ENCODE data around the gene KCNAB1.

KCNAB1 gene

DNA sequence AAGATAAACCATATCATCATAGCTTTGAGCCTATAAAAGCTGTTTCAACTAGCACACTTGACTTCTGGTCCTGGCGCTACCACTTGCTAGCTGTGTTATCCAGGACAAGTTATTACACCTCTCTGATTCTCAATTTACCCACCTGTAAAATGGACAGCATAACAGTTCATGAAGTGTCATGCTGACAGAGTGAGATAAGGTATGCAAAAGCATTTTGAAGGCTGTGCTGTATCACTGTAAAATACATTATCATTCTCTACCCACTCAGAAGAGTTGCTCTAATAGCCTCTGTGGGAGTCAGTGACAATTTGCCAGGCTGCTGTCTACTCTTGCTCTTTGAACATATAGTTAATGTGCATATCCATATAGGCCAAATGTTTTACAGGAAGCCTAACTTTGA is 341.5 kb downstream of the KCNAB1 start:
- no peak for DNase-seq

DNA sequence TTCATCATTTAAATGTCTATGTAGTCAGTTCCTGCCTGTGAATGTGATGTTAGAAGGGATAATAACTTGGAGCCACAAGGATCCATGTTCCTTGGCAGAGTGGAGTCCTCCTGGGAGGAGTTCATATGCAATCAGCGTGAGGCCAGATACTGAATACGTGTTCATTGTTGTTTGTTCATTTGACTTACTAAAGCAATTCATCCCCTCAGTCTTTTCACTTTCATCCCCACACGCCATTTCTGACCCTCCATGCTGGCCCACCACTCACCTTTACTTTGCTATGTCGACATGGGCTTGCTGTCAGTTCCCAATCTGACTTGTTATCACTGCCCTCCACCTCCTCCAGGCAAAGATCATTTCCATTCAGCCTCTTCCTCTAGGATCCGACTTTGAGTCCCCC is 342.7 kb downstream of the KCNAB1 start:
- no peak for DNase-seq

DNA sequence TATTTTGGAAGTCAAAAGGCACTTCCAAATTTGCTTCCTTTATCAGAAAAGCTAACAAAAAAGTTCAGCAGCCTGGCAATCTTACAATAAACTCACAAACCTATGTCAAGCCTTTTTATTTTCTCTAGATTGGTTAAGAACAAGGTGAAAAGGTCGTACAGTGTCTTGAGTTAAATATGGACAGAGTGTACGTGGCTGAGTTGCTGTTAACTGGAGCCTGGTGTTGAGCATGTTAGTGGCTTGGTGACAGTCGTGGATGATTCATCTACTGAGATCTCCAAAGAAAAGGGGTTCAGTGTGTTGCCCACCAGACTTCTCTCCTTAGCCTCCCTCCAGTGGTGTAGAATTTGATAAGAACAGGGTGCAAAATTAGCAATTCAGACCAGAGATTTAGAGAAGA is 344.8 kb downstream of the KCNAB1 start:
- no peak for DNase-seq

DNA sequence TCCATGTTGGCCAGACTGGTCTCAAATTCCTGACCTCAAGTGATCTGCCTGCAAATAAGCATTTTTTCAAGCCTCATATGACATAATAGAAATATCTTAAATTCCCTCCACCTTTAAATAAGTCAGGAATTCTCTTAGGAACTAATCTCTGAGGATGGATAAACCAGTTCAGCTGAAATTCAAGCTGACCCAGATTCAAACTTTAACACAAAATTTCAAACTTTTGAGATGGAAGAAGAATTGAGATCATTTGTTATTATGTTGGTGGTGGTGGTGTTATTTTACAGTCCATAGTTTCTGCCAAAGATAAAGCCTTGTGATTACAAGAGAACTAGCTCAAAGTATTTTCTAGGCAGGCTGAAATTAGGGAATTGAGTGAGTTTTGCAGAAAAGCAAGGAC is 349.1 kb downstream of the KCNAB1 start:
- DNase-seq: no peak

DNA sequence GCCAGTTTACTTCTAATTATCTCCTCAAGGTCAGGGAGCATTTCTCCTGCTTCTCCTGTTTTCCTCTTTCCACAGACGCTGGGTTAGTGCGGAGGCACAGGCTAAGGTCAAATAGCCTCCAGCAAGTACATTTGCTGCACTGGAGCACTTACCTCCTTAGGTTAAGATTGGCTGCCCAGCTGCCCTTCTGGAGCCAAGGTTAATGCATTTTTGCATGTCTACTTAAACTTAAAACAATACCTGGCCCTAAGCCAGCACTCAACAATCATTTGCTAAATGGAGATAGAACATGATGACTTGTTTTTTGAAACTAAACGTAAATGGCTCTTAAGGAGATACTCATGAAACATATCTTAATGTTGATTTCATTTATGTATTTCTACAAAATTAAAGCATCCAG is 351.1 kb downstream of the KCNAB1 start:
- DNase-seq: no peak

DNA sequence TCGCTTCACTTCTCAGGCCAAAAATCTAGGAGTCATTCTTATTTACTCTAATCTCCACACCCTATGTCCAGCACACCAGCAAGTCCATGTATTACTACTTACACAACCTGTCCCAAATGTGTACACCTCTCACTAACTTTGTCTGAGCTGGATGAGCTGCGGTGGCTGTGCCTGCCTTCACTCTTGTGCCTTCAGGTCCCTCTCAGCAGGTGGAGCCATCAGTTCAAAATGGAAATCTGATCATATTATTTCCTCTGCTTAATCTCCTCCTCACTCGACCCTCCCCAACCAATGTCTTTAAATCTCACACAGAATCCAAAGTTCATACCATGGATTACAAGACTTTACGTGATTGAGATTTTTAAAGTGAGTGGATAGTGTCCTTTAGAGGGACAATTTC is 351.8 kb downstream of the KCNAB1 start:
- DNase-seq: no peak

DNA sequence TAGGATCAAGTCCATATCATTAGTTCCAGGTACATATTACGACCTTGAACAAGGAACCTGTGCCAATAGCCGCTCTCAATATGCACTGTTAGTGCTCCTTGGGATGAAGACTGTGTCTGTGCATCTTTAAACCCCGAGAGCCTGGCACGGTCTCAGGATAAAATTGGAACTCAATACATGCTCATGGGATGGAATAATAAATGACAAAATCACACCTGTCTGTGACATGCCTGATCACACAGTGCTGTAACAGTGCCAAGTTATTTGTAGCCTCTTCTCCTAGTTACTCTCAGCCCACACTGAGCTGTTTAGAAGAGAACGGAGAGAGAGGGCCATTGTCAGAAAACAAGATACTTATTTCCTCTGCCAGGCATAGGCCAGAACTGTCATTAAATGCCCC is 352.3 kb downstream of the KCNAB1 start:
- DNase-seq: peak in 1 of 14 donors; percentile 13

DNA sequence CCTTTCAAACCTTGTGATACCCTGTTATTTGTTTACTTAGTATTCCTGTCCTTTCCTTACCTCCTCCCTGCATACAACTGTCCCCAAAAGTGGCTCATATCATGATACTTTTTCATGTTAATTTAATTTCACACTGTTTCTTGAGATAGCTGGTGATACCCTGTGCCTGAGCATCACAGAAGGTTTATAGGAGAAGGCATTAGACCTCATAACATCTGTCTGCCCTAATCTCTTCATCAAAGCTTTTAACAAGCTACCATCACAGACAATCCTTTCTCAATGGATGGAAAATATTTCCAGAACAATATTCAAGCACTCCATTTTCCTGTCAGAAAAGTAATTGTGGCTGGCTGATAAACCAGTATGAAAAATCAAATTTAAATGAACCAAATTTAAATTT is 353.0 kb downstream of the KCNAB1 start:
- no peak for DNase-seq

DNA sequence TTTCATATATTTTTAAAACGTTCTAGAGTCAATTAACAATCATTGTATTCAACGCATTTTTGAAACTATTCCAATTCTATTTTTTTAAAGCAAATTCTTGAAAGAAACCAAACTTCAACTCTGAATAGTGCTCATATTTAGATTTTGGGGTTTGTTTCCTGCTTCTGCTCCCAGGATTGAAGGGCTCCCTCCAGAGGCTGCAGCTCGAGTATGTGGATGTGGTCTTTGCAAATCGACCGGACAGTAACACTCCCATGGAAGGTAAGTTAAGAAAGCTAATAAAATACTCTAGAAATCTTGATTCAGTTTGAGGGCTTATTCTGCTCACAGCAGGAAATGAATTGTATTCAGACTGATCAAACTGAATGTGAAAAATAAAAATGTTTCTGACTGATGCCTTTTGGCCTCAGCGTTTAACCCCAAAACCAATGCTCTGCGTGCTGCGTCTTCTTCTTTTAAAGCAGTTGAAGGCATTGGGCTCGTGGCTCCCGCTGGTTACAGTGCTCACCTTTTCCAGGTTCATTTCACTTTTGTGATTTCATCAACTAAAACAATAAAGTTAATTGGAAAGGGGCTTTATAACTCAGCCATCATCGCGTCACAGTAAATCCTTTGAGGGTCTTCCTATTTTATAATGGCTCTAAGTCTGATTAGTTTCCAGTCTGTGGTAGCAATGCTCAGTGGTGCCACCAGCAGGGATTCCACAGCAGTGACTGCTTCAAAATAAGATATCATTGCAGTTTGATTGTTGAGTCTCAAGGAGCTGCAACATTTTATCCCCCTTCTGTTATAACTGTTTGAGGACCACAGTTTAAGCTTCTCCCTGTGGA is 354.4 kb downstream of the KCNAB1 start:
- no peak for DNase-seq

DNA sequence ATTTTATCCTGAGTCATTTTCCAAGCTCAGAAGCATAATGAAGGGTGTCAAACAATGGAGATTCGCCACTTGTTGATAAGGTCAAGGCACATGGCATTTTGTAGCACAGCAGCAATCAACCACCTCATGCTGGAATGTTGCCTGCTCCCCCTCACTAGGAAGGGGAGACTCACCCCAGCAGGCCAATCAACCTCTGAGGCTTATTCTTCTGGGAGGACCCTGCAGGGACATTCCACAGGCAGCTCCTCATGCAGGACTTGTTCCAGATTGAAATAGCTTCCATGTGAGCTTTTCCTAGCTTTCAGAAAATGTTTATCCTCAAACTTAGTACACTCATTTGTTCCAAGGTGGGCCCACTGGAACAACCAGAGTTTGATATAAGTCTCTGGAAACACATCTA is 356.9 kb downstream of the KCNAB1 start:
- no peak for DNase-seq

DNA sequence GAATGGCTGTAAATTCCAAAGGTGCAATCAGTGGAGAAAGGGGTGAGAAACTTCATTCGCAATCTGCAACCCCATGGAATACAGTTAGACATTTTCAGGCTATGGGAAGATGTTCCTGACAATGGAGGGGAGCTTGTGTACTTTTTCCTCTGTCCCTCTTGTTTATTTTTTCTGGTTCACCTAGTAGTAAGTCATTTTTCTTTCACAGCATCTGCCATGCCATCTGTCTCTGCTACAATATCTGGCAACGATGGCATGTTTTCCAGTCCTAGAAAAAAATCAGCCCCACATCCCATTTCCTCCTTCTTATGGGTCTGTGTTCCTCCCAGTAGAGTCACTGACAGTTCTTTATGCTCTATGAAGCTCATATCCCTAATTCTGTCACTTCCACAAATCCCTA is 358.5 kb downstream of the KCNAB1 start:
- DNase-seq: peak in 1 of 14 donors; percentile 88

DNA sequence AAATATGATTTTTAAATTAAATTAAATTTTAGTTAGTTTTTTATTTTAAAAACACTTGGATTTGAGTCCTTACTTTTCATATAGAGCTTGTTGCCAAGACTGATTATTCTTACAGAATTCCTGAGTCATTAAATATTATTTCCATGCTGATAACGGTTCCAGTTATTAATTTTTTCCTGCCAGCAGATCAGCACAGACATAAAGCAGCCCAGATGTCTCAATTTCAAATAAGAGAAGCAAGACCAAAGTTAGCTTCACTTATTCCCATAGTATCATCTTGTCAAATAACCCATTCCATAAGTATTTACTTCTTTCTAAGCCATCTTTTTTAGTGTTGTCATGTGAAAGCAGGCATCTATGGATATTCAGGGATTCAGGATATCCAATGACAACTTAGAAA is 359.2 kb downstream of the KCNAB1 start:
- no peak for DNase-seq

DNA sequence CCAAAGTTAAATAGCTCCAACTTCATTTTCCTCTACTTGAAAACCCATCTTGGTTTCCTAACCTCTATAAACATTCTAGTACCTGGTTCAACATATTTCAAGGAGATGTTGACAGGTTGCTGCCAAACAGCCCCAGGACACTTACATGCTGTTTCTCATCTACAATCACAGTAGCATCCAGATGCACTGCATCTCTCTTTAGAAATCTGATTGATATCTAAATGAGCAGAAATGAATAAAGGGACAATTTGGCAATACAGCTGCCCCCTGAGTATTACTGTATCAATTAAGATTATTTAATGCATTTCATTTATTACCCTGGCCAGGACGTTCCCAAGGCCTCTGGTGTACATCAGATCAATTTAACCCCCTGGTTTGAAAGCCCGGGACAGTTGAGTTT is 360.6 kb downstream of the KCNAB1 start:
- no peak for DNase-seq

DNA sequence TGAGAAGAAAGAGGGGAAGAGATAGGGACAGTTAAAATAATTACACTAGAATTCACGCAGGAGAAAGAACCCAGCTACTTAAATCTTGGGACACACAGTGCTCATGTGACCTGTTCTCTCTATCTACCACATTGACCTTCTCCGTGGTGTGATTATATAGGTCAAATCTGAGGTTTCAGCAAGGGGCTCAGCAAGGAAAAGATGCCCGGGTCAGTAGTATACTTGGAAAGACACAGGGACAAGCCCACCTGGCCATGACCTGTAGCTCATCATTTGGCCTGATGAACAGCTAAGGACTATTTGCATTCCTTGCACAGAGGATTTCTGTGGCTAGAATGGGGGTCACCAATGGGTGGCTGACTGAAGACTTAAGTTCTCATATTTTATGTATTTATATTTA is 362.6 kb downstream of the KCNAB1 start:
- no peak for DNase-seq

DNA sequence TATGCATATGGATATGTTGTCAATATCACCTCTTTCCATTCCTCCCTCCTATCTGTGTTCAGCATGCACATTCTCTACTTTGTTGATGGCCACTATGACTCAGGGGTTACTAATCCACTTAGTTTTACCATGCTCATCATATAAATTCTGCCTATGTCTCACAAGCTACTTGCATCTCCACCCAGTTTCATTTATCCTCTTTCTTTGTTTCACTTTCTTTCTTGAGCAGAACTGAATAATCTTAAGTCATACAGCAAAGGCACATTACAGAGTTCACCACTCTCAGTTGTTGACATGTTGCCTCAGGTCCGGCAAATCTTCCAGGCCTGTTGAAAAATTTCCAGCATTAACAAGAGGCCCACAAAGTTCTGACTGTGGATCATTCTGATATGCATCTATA is 363.0 kb downstream of the KCNAB1 start:
- DNase-seq: no peak

DNA sequence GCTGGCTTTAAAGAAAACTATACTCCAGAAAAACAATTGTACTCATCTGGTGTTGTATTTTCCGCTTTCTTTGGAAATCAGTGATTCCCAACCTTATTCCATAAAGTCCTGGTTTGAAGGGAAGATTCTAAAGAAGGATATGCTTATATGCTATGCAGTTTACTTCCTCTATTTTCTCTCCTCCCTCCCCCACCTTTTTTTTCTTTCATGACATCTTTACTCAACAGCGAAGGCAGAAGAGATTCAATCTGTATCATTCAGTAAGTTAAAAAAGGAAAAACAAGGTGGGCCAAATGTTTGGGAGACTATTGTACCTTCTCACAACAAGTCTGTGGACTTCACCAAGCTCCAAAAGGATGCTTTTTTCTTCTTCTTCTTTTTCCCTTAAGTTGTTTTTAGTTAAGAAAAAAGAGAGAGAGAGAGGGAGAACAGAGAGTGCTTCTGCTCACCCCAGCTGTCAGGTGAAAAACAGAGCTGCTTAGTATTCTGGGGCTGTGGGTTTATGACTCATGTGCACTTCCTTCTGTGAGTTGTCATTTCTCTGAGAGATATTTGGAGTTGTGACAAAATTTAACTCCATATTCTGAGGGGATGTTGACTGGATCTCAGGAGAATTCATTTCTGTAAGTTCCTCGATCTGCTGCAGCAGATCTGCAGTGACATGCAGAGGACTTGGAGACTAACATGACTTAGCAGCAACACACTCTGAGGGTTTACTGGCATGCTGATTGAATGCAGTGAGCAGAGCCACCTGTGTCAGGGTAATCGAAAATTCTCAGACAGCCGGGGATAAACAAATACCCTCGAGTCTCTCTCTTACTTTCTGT is 363.8 kb downstream of the KCNAB1 start:
- DNase-seq: no peak

DNA sequence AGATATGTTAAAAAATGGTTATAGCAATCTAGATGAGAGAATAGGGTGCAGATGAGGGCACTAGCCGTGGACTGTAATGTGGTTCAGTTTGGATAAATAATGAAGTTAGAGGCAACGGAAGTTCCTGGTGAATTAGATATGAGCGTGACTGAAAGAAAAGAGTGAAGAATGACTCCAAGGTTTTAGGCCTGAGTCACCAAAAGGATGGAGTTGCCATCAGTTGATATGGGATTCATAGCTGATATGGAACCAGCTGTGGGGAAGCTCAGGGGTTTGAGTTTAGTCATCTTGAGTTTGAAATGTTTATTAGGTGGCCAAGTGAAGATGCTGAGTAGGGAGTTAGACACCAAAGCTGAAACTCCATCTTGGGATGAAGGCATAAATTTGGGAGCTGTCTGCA is 368.4 kb downstream of the KCNAB1 start:
- no peak for DNase-seq

DNA sequence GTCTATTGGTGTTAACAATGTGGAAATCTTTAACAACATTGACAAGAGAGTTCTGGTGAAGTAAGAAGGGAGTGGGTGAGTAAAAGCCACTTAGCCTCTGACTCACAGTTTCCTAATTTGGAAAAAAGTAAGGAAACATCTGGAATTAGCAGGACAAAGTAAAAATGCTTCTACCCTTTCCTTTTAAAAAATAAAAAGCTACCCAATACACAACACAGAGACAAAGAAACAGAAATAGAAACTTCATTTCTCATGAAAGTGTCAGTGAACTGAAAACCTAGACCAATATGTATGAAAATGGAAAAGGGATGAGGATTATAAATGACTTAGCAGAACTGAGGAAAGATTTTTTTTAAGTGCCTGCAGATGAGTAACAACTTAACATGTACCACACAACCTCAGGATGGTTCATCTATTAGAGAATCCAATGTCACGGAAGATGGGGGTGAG is 369.1 kb downstream of the KCNAB1 start:
- no peak for DNase-seq

DNA sequence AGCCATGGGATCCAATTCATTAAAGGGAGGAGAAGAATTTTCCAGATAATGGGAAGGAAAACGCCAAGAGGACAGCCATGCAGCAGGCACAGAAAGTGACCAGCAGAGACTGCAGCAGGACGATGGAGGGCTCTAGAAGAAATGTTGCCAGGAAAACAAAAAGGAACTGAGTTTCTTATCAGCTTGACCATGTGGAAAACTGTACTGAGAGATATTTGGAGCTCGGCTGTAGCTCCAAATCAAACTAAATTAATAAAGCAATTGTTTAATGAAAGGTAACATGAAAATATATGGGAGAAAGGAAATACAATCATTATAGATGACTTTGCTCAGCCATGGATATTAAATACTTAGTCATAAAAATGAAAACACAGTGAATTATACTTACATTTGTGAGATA is 370.8 kb downstream of the KCNAB1 start:
- no peak for DNase-seq

DNA sequence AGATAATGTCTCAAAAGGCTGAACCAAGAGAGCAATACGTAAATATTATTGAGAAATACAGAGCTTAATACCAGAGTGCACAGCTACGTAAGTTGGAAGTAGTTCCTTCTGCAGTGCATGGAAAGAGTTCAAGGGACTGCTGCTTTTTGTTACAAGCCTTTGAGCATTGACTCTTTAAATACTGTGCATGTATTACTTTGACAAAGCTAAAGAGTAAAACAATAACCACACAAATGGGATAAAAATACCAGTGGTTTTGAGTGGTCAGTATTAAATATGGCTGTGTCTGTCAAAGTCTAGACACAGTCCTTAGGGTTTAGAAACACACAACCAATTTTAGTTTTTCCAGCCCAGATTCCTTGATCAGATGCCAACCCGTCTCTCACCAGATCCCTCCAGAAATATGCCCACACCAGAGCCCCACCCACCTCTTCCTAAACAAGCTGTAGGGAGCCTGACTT is 372.5 kb downstream of the KCNAB1 start:
- DNase-seq: no peak

DNA sequence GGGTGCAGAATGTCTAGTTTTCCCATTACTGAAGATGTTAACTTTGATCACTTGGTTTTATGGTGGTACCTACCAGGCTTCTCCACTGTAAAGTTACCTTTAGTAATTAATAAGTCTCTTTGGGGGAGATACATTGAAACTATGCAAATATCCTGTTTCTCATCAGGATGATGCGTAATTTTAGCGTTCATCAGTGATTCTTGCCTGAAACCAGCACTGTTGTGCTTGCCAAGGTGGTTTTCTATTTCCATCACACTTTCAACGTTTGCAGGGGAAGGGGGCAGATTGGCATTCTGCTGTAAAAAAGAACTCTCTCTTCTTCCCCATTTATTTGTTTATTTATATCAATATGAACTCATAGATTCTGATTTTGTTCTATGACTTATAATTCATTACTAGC is 373.5 kb downstream of the KCNAB1 start:
- DNase-seq: no peak

DNA sequence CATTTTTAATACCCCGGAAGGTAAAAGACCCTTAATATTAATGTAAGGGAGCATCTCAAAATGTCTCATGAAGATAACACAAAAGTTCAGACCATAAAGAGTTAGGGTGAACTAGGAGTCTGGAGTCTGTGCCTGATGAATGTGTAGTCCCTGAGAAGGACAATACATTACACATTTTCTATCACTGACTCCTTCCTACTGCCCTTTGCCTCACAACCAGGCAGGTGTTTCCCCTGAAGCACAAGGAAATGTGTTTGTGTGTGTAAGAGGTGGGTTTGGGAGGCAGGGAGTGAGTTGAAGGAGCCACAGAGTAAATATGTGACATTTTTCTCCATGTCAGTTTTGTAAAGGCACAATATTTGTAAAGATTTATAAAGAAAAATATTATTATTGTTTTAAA is 375.4 kb downstream of the KCNAB1 start:
- DNase-seq: no peak

DNA sequence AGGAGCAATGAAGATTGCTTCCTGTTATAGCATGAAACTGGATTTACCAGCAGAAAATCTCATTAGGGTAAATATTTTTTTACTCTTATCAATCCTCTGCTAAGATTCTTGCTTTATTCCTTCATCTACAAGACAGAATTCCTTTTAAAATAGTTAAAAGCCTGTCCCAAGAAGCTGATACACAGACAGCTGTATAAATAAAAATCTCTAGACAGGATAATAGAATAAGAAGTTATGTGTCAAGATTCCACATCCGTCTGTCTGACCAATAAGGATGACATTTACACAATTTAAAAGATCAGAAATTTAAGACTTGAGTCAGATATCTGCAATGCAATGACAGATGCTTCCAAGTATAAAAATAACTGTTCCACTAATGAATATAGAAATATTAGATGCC is 376.9 kb downstream of the KCNAB1 start:
- no peak for DNase-seq

DNA sequence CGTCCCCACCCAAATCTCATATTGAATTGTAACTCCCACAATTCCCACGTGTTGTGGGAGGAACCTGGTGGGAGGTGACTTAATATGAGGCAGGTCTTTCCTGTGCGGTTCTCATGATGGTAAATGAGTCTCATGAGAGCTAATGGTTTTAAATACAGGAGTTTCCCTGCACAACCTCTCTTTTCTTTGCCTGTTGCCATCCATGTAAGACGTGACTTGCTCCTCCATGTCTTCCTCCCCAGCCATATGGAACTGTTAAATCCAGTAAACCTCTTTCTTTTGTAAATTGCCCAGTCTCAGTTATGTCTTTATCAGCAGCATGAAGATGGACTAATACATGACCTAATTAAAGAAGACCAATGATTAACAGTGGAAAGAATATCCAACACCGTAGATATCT is 377.9 kb downstream of the KCNAB1 start:
- no peak for DNase-seq

Measured in C1 segment of cervical spinal cord (tissue), 14 donors.